Bronchial epithelial cell (primary cell): Measurements from ENCODE around the gene DMRTB1. TPM values are rescaled to one million over a fixed set of nuclear protein-coding genes. Genes with fewer than 3 reads are reported as not detected.
A peak's percentile ranks its signal among the peaks of the same experiment; 100 is the strongest.

Experiments used
- DNase-seq: peaks from one replicate; pipeline ENCODE4 v3.0.0-alpha.2; 2010; ENCODE audit warnings: low read depth
- FAIRE-seq: peaks from 2 replicates; lab custom pipeline; 2011; peaks lifted over from hg19 to GRCh38; lab: Jason Lieb, UNC
- H3K27me3 ChIP-seq: 2 replicates; pipeline ENCODE4 v1.5.1; 2011; ENCODE audit warnings: low read length; ENCODE audit not compliant: control insufficient read depth, insufficient read depth
- H3K36me3 ChIP-seq: 2 replicates; pipeline ENCODE4 v1.5.1; 2011; ENCODE audit warnings: low read length; ENCODE audit not compliant: control insufficient read depth, insufficient read depth
- H3K4me3 ChIP-seq: 2 replicates; pipeline ENCODE4 v1.5.1; 2011; ENCODE audit warnings: mild to moderate bottlenecking, low read depth, low read length, control low read depth
- total RNA-seq: library from RNA; depleted of rRNA; stranded (reverse); fragments of >200 nt; gene quantifications from 2 replicates; pipeline ENCODE4 v1.2.1, GENCODE V29; 2014
- TF ChIP-seq, protein P1 (sequence below): IDR thresholded peaks from 2 replicates; pipeline ENCODE4 v1.5.1; 2011; ENCODE audit warnings: mild to moderate bottlenecking, moderate library complexity, low read length, control low read depth, inconsistent platforms; ENCODE audit not compliant: insufficient read depth, severe bottlenecking

The DMRTB1 gene
- total RNA-seq, 1 donor from 2014 or later: not detected

DNA sequence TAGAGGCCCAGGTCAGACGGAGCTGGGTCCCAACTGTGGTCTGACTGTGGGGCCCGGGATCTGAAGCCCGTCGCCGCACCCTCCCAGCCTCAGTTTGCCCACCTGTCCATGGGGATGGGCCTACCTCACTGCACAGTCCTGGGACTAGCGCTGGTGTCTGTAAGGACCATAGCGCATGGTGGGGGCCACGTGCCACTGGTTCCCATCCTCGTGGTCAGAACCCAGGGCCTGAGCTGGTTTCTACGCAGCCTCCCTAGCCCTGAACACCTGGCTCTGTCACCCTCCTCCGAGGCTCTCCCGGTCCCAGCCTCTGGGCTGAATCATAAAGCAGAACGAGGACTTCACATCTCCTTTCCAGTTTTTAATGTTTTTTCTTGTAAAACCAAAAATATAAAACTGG is 46.7 kb downstream of the DMRTB1 start:
- Histone ChIP-seq H3K36me3 (no peaks in the 10 kb centered on the region), H3K27me3 (no peaks in the 10 kb centered on the region), H3K4me3 (no peak overlapping the region)
- TF ChIP-seq, protein P1, sequence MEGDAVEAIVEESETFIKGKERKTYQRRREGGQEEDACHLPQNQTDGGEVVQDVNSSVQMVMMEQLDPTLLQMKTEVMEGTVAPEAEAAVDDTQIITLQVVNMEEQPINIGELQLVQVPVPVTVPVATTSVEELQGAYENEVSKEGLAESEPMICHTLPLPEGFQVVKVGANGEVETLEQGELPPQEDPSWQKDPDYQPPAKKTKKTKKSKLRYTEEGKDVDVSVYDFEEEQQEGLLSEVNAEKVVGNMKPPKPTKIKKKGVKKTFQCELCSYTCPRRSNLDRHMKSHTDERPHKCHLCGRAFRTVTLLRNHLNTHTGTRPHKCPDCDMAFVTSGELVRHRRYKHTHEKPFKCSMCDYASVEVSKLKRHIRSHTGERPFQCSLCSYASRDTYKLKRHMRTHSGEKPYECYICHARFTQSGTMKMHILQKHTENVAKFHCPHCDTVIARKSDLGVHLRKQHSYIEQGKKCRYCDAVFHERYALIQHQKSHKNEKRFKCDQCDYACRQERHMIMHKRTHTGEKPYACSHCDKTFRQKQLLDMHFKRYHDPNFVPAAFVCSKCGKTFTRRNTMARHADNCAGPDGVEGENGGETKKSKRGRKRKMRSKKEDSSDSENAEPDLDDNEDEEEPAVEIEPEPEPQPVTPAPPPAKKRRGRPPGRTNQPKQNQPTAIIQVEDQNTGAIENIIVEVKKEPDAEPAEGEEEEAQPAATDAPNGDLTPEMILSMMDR: no peak
- DNase-seq: no peak
- FAIRE-seq: no peak

DNA sequence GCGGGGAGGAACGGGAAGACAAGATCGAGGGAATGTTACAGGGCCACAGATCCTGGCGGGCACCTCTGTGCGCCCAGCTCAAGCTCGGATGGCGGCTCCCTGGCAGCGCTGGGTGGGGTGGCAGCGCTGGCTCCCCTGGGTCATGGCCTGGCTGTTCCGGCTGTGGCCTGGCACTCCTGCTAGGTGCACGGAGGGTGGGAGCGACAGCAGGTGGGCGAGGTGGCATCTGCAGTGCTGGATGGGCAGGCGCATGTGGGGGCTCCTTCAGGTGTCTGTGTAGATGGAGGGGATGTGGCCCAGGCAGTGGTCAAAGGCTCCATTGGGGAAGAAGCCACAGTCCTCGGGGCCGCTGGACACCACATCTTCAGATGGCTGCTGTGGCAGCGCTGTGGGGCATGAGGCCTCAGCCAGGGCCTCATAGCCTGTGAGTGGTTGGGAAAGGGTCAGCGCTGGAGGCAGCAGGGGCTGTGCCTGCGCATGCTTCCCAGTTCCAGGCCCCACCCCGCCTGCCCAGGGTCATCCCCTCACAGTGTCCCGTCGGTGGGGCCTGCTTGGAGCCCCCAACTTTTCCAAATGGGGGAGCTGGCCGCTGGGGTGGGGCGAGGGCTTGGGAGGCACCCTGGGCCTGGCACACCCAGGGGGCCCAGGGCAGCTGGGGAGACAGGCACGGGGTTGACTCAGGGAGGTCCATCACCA is 47.3 kb downstream of the DMRTB1 start:
- DNase-seq (no peak), FAIRE-seq (no peak)
- no peak overlapping the region for H3K4me3 ChIP-seq
- no peaks in the 10 kb centered on the region for H3K27me3 ChIP-seq
- no peaks in the 10 kb centered on the region for H3K36me3 ChIP-seq
- TF ChIP-seq, protein P1: no peak

DNA sequence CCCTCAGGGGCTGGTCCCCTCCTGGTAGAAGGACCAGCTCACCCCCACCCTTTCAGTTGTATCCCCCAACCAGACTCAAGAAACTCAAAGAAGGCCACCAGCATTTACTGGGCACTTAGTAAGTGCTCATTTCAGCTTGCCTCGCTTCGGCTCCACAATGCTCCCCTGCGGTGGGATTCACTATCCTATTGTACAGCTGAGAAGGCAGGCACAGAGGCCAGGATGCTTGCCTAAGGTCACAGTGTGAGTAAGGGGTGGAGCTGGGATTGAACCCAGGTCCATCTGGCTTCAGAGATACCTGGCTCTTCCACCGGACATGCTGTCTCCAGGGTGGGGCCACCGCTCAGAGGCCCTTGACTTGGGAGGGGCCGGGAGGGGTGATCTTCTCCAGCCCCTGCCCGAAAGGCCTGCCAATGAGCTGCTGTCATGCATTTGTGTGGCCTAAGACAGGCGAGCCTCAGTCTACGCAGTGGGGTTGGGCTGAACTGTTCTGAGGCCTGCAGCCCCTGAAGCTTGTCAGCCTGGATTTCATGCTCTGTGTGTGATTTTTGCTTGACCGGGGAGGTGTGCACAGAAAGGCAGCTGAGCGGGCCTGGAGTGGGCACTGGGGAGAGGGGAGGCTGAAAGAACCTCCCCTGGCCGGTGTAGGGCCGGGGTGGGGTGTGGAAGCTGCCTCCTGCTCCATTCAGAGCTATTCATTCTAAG is 48.1 kb downstream of the DMRTB1 start:
- DNase-seq: no peak
- Histone ChIP-seq H3K4me3 (no peak overlapping the region), H3K27me3 (no peaks in the 10 kb centered on the region), H3K36me3 (no peaks in the 10 kb centered on the region)
- TF ChIP-seq, protein P1: no peak
- no peak for FAIRE-seq

DNA sequence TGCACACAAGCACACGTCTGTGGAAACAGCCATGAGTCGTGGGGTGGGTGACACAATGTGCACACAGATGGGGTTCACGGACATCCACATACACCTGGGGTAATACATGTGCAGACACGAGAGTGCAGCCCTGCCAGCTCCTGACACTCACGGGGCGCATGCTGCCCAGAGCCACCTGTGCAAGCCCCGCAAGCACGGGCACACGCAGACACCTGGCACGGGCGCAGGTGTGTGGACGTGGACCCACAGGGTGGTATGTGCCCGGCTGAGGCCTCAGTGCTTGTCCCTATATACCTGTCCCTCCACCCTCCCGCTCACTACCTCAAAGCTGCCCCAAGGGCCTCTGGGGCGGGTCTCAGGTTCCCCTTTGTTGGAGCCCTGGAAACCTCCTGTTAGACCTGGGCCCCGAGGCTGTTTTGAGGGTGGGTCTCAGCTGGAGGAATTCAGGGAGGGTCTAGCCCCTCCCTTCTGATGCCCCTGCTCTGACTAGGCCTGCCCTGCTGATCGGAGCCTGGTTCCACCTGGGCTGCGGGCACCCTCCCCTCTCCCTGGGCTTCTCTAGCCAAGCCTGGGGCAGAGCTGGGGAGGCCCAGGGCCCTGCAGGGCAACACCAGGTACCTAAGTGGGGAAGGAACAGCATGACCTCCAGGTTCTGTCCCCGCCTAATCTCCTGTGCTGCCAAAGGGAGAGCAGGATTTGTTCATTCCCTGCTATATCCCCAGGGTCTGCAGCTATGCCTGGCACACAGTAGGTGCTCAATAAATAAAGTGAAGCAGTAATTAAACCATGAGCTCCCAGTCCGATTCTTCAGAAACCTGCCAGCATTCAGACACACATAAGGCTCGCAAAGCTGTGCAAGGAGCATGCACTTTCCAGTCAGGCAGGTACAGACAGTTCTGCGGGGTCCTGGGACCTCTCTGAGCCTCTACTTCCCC is 49.1 kb downstream of the DMRTB1 start:
- H3K27me3 ChIP-seq: no peaks in the 10 kb centered on the region
- DNase-seq (no peak), FAIRE-seq (peak; percentile 91)
- H3K4me3 ChIP-seq: no peak overlapping the region
- no peaks in the 10 kb centered on the region for H3K36me3 ChIP-seq
- TF ChIP-seq, protein P1: no peak

DNA sequence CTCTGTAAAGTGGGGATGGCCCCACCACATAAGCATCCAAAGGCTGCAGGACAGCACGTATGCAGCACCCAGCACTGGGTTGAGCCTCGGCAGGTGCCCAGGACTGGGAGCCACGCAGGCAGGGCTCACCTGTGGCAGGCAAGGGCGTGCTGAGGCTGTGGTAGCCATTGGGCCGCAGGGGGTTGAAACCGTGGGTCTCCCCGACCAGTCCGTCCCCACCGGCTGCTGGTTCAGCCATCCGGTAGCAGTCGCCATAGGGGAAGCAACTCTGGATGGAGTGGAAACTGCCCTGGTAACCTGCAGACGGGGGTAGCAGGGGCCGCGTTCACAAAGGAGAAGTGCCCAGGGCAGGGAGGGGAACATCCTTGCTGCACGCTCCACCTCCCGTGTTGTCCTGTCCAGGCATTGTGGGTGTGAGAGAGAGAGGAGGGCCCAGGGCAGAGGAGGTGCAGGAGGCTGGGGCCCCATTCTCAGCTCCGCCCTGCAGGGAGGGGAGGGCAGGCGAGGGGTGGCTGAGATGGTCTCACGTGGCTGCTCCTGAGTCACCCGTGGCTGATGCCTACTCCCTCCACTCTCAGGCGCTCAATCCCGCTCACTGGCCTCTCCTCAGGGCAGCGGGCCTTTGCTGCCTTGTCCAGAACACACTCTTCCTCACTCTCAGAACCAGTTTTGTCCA is 49.9 kb downstream of the DMRTB1 start:
- TF ChIP-seq, protein P1: no peak
- peak; percentile 24 for DNase-seq
- no peak overlapping the region for H3K4me3 ChIP-seq
- FAIRE-seq: no peak
- H3K27me3 ChIP-seq: no peaks in the 10 kb centered on the region
- H3K36me3 ChIP-seq: no peaks in the 10 kb centered on the region
